NCI-H1105 (cell line): ENCODE data around the gene OR2A14.
"Not testable (repeated sequence)": the region's sequence is repeated elsewhere in the genome, so short reads cannot be mapped to it uniquely, and the experiment has no call there.

Source experiments
- DNase-seq: peaks from one replicate; lab custom pipeline; 2025; lab: John Stamatoyannopoulos, UW

Gene OR2A14

DNA sequence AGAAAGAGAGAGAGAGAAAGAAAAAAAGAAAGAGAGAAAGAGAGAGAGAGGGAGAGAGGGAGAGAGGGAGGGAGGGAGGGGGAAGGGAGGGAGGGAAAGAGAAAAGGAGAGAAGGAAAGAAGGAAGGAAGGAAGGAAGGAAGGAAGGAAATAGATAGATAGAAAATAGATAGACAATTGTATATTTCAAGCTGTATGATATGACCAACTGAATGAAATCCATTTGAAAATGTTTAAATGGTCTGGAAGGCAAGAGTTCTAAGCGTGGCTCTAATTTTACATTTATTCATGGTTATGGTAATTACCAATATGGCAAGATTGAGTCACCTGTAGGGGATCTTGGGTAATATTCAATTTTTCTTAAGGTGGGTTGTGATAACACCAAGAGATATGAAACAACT, 35.9 kb downstream of the OR2A14 start:
- no peak for DNase-seq

DNA sequence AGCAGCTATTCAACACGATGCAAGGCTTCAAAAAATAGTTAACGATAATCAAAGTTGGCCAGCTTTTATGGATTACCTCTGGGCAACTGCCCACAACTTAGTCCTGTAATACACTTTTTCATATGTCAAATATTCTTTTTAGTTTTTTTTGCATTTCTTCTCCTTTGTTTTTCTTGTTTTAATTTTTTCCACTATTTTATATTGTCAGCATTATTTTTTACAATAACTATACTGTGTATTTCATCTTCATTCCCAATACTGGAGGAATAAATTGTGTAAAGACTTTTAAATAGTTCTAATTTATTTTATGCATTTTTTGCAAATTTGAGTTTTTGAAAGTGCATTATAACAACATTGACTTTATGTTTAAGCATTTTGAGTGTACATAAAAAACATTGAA, 41.8 kb downstream of the OR2A14 start:
- DNase-seq: no peak

DNA sequence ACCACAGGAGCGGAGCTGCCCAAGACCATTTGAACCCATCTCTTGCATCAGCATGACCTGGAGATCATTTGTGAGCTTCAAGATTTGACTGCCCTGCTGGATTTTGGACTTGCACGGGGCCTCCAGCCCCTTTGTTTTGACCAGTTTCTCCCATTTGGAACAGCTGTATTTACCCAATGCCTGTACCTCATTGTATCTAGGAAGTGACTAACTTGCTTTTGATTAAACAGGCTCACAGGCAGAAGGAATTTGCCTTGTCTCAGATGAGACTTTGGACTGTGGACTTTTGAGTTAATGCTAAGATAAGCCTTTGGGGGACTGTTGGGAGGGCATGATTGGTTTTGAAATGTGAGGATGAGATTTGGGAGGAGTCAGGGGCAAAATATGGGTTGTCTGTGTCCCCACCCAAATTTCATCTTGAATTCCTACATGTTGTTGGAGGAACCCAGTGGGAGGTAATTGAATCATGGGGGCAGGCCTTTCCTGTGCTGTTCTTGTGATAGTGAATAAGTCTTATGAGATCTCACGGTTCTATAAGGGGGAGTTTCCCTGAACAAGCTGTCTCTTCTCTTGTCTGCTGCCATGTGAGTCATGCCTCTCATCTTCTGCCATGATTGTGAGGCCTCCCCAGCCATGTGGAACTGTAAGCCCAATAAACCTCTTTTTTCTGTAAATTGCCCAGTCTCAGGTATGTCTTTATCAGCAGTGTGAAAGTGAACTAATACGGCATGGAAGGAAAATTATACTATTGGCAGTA, 48.8 kb downstream of the OR2A14 start:
- DNase-seq: not testable (repeated sequence)

DNA sequence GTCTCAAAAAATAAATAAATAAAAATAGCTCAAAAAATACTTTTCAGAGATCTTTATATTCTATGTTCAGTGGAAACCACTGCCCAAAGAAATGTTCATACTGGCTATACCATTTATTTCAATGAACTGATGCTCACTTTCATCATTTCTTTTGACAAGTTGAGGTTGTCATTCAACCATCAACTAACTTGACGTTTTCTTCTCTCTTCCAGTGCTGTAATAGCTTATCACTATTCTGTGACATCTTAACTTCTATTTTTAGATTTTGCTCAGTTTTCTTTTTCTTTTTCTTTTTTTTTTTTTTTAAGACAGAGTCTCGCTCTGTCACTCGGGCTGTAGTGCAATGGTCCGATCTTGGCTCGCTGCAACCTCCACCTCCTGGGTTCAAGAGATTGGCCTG, 51.6 kb downstream of the OR2A14 start:
- DNase-seq: no peak

DNA sequence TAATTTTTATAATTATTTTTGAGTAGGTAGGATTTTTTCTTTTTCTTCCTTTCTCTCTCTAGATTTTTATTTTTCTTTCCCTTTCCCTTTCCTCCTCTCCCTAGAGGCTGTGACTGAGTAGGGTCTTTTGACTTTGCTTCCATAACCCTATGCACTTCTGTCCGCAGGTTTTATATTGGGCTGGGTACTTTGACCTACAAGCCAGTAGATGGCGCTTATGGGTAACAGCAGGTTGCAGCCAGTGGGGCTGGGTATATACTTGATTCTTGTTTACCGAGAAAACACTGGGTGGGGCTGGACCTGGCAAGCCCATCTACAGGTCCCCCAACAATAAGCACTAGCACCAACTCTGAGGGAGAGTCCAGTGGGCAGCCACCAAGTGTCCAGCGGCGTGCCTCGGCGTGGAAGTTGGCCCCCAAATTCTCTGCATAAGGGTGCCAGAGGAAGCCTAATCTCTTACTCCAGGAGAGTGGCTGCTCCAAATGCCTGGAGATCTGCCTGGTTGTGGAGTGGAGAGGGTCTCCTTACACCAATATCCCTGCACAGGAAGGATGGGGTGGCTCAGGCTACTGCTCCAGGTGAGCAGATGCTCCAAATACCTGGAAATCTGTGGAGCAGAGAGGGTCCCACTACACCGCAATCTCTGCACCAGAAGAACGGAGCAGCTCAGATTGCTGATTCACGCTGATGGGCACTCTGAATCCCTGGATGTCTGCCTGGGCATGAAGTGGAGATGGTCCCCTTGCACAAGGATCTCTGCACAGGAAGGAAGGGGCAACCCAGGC, 55.6 kb downstream of the OR2A14 start:
- not testable (repeated sequence) for DNase-seq

DNA sequence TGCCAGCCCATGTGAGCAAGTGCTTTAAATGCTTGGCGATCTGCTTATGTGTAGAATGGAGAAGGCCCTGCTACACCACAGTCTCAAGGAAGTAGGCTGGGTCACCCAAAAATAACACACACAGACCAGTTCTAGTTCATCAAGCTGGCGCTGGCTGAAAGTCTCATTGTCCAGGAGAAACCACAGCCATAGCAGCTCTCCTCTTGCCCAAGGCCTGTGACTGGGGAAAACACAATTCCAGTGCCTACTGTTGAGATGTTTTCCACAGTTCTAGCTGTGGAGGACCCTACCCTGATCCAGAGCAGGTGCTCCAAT, 56.1 kb downstream of the OR2A14 start:
- not testable (repeated sequence) for DNase-seq
